Measurements from ENCODE around the gene MICAL3. TPM values are rescaled to one million over a fixed set of nuclear protein-coding genes. Genes with fewer than 3 reads are reported as not detected.
"Not testable (repeated sequence)": the region's sequence is repeated elsewhere in the genome, so short reads cannot be mapped to it uniquely, and the experiment has no call there.

MICAL3 gene
- polyA plus RNA-seq, 1 of the 3 experiments (the other 2 are of a cell fraction): 83.1 TPM

GRCh38 chr22:17878186-17878694, 146.1 kb downstream of the MICAL3 start (continued):
- peak in 1 of 2 experiments; percentile 27; a peak in 1 of 4 replicates for TF ChIP-seq EP300 (IDR thresholded peaks at IDR 0.05; ENCODE audit: borderline replicate concordance in 1 of 2, low read depth in 1 of 2, low read length in 1 of 2)
- no peak for TF ChIP-seq CTCF (IDR thresholded peaks at IDR 0.05)
- no peak for TF ChIP-seq FOXJ3 (CRISPR knock-in tag; IDR thresholded peaks at IDR 0.05)
- TF ChIP-seq NFIC (IDR thresholded peaks at IDR 0.05; ENCODE audit: borderline replicate concordance): no peak
- no peak for TF ChIP-seq NRF1 (IDR thresholded peaks at IDR 0.05; ENCODE audit: low read depth, low read length)
- TF ChIP-seq RFX5 (IDR thresholded peaks at IDR 0.05; ENCODE audit: low read length): no peak
- TF ChIP-seq YY1 (IDR thresholded peaks at IDR 0.05; ENCODE audit: low read depth): no peak
- no peak for TF ChIP-seq FOSL2 (IDR thresholded peaks at IDR 0.05; ENCODE audit: borderline replicate concordance, low read depth)
- peak; percentile 90 for TF ChIP-seq GATA2 (CRISPR knock-in tag; IDR thresholded peaks at IDR 0.05)
- no peak for TF ChIP-seq PBX3 (IDR thresholded peaks at IDR 0.05)
- no peak for TF ChIP-seq SIN3A (IDR thresholded peaks at IDR 0.05; ENCODE audit: borderline replicate concordance, low read depth, low read length)
- TF ChIP-seq POLR2AphosphoS5 (IDR thresholded peaks at IDR 0.05; ENCODE audit: low read depth, low read length): no peak
- no peak for TF ChIP-seq RAD21 (IDR thresholded peaks at IDR 0.05; ENCODE audit: low read length)
- TF ChIP-seq ZBTB33 (IDR thresholded peaks at IDR 0.05; ENCODE audit: borderline replicate concordance, low read depth): no peak
- TF ChIP-seq MXI1 (IDR thresholded peaks at IDR 0.05; ENCODE audit: low read depth, low read length): 0 out of 2 replicates have a peak, but pooled peaks have one; percentile 30

GRCh38 chr22:17876878-17877855, 147.2 kb downstream of the MICAL3 start:
- H3K27me3 ChIP-seq (ENCODE audit: insufficient read depth); H3K9me3 ChIP-seq; H3K4me3 ChIP-seq (ENCODE audit: low read depth in 2 of 2, low read length in 1 of 2); H3K9ac ChIP-seq; DNase-seq; H2AFZ ChIP-seq (ENCODE audit: low read depth); H3K9me2 ChIP-seq; H3K4me2 ChIP-seq; H3K79me2 ChIP-seq (ENCODE audit: insufficient read depth); H3F3A ChIP-seq (replicated peaks; ENCODE audit: insufficient read depth); POLR2A ChIA-PET; H4K20me1 ChIP-seq (ENCODE audit: insufficient read depth); H3K27ac ChIP-seq (ENCODE audit: low read depth in 2 of 2, low read length in 1 of 2): not testable (repeated sequence)
- CTCF ChIA-PET: interaction anchor here (2.0 to 2.3 kb wide), 2 partner anchors 47 to 199 kb away, joined by 6 to 11 read pairs; no protein-coding TSS in a partner anchor
- peaks cover 0 to 66% of the 10 kb centered on the region in 2 experiments for H3K36me3 ChIP-seq (replicated peaks in 1 of 2; ENCODE audit: control insufficient read depth in 1 of 2, insufficient read depth in 2 of 2, low read length in 1 of 2)
- peaks cover 0 to 36% of the 10 kb centered on the region in 2 experiments; a peak in 2 of 4 replicates for H3K4me1 ChIP-seq (ENCODE audit: control insufficient read depth in 1 of 2, insufficient read depth in 2 of 2, low read depth in 1 of 2, low read length in 1 of 2)
